HG03442 (cell line): ENCODE data around the gene DDX10.
"Not testable (repeated sequence)": the region's sequence is repeated elsewhere in the genome, so short reads cannot be mapped to it uniquely, and the experiment has no call there.

ENCODE experiments used
- ATAC-seq: cut with Tn5 transposase; IDR thresholded peaks from one replicate; pipeline ENCODE4 v1.9.1; 2021; ENCODE audit warnings: mild to moderate bottlenecking, moderate library complexity; ENCODE audit not compliant: unreplicated experiment

DDX10 gene

GRCh38 chr11:108813086-108813485, 148.2 kb downstream of the DDX10 start:
- no peak for ATAC-seq

GRCh38 chr11:108817976-108818375, 153.1 kb downstream of the DDX10 start:
- no peak for ATAC-seq

- ATAC-seq: no peak
Observed at GRCh38 chr11:108818971-108819370, 154.1 kb downstream of the DDX10 start.

- no peak for ATAC-seq
Observed at GRCh38 chr11:108819957-108820356, 155.1 kb downstream of the DDX10 start.

GRCh38 chr11:108823960-108824359, 159.1 kb downstream of the DDX10 start:
- not testable (repeated sequence) for ATAC-seq

GRCh38 chr11:108824545-108824944, 159.7 kb downstream of the DDX10 start:
- no peak for ATAC-seq

GRCh38 chr11:108825381-108825780, 160.5 kb downstream of the DDX10 start:
- no peak for ATAC-seq

GRCh38 chr11:108826136-108826535, 161.3 kb downstream of the DDX10 start:
- ATAC-seq: no peak

- no peak for ATAC-seq
Observed at GRCh38 chr11:108835624-108836023, 170.8 kb downstream of the DDX10 start.

GRCh38 chr11:108836541-108836940, 171.7 kb downstream of the DDX10 start:
- ATAC-seq: no peak

- no peak for ATAC-seq
Observed at GRCh38 chr11:108838102-108838791, 173.4 kb downstream of the DDX10 start.

- no peak for ATAC-seq
Observed at GRCh38 chr11:108838792-108839105, 173.9 kb downstream of the DDX10 start.

- no peak for ATAC-seq
Observed at GRCh38 chr11:108846009-108846408, 181.1 kb downstream of the DDX10 start.

GRCh38 chr11:108847298-108847990, 182.6 kb downstream of the DDX10 start:
- ATAC-seq: no peak

- ATAC-seq: no peak
Observed at GRCh38 chr11:108851781-108852180, 186.9 kb downstream of the DDX10 start.

GRCh38 chr11:108852701-108853100, 187.8 kb downstream of the DDX10 start:
- ATAC-seq: no peak

- ATAC-seq: no peak
Observed at GRCh38 chr11:108853151-108853550, 188.3 kb downstream of the DDX10 start.

GRCh38 chr11:108853864-108854263, 189.0 kb downstream of the DDX10 start:
- ATAC-seq: peak; percentile 42

- ATAC-seq: peak; percentile 91
Observed at GRCh38 chr11:108854346-108854745, 189.5 kb downstream of the DDX10 start.

GRCh38 chr11:108857382-108857781, 192.5 kb downstream of the DDX10 start:
- ATAC-seq: no peak

GRCh38 chr11:108858622-108859021, 193.8 kb downstream of the DDX10 start:
- ATAC-seq: no peak

GRCh38 chr11:108859510-108859909, 194.6 kb downstream of the DDX10 start:
- no peak for ATAC-seq

- ATAC-seq: no peak
Observed at GRCh38 chr11:108863528-108863927, 198.7 kb downstream of the DDX10 start.
